Left lung (tissue), 10 donors: ENCODE data around the gene HSPH1. TPM values are rescaled to one million over a fixed set of nuclear protein-coding genes. Genes with fewer than 3 reads are reported as not detected.

ENCODE experiments used
- ATAC-seq: fragments of 200-7000 bp; cut with Tn5 transposase; one replicate; pipeline ENCODE4 v1.9.1; 2020; ENCODE audit warnings: moderate library complexity
- DNase-seq, 4 donors: peaks; one replicate each; pipeline ENCODE4 v3.0.0-alpha.2; 2013 to 2020
- H3K27ac ChIP-seq, 2 donors: fragments of 200-600 bp; sonication (generic) in 1 of 2; one replicate each; pipeline versions ENCODE4 v1.5.0 to v1.8.0; 2020 to 2021
- H3K27me3 ChIP-seq, 2 donors: fragments of 200-600 bp; sonication (generic) in 1 of 2; one replicate each; pipeline versions ENCODE4 v1.5.0 to v1.8.0; 2020 to 2021
- H3K36me3 ChIP-seq, 2 donors: fragments of 200-600 bp; sonication (generic) in 1 of 2; one replicate each; pipeline versions ENCODE4 v1.5.0 to v1.8.0; 2020 to 2021
- H3K4me1 ChIP-seq, 2 donors: fragments of 200-600 bp; one replicate each; pipeline ENCODE4 v1.8.0; 2021
- H3K4me3 ChIP-seq, 2 donors: fragments of 200-600 bp; sonication (generic) in 1 of 2; one replicate each; pipeline versions ENCODE4 v1.5.0 to v1.8.0; 2020 to 2021; ENCODE audit warnings: mild to moderate bottlenecking in 1 of 2
- H3K9me3 ChIP-seq, 2 donors: fragments of 200-600 bp; sonication (generic) in 1 of 2; one replicate each; pipeline versions ENCODE4 v1.5.0 to v1.8.0; 2020 to 2021
- CTCF ChIP-seq, 2 donors: fragments of 200-600 bp; sonication (generic) in 1 of 2; IDR thresholded peaks; one replicate each; pipeline versions ENCODE4 v1.5.0 to v1.8.0; 2021; ENCODE audit warnings: antibody characterized with exemption in 2 of 2
- intact Hi-C, 2 donors: fragments of 100-400 bp; cut with DNase I; formaldehyde crosslinking; loops; one replicate each; pipeline versions ENCODE4 v1.11.2 to v1.14.2; 2022
- polyA plus RNA-seq, 6 donors: library from polyadenylated mRNA; unstranded; fragments of 120-200 nt; gene quantifications; one replicate each; pipeline ENCODE4 v1.2.1, GENCODE V29; 2013; ENCODE audit not compliant: insufficient read length in 6 of 6
- total RNA-seq, 2 donors: library from RNA; stranded (reverse); fragmentation: NEBNext Ultra II Directional; extraction: Animal tissue kit (Norgen Biotek cat#: 25700); gene quantifications; one replicate each; pipeline ENCODE4 v1.2.1, GENCODE V29; 2021
- donor health status: DM: no; HTN: yes; CAD: no.
- donor health status: DM: no; HTN: no; CAD: no.

The HSPH1 gene
- total and polyA plus RNA-seq, 8 donors: 72.9 to 124 (median 93.5) TPM

GRCh38 chr13:31110617-31111016, 51.1 kb downstream of the HSPH1 start:
- no peak for TF ChIP-seq CTCF (IDR thresholded peaks at IDR 0.05)
- no peaks in the 10 kb centered on the region for H3K36me3 ChIP-seq
- H3K4me3 ChIP-seq: no peak overlapping the region
- intact Hi-C loops: no loop called here
- no peak for ATAC-seq
- H3K27ac ChIP-seq: no peak overlapping the region
- no peak for DNase-seq
- no peaks in the 10 kb centered on the region for H3K4me1 ChIP-seq
- H3K27me3 ChIP-seq: no peaks in the 10 kb centered on the region
- H3K9me3 ChIP-seq: no peaks in the 10 kb centered on the region

GRCh38 chr13:31110169-31110568, 51.5 kb downstream of the HSPH1 start:
- H3K36me3 ChIP-seq: no peaks in the 10 kb centered on the region
- DNase-seq (no peak), ATAC-seq (no peak)
- no peak overlapping the region for H3K4me3 ChIP-seq
- no peak for TF ChIP-seq CTCF (IDR thresholded peaks at IDR 0.05)
- no peaks in the 10 kb centered on the region for H3K9me3 ChIP-seq
- H3K27me3 ChIP-seq: no peaks in the 10 kb centered on the region
- intact Hi-C loops: no loop called here
- no peak overlapping the region for H3K27ac ChIP-seq
- H3K4me1 ChIP-seq: no peaks in the 10 kb centered on the region

GRCh38 chr13:31107109-31107508, 54.6 kb downstream of the HSPH1 start:
- H3K36me3 ChIP-seq: no peaks in the 10 kb centered on the region
- intact Hi-C loops: no loop called here
- no peak overlapping the region for H3K4me3 ChIP-seq
- DNase-seq: no peak
- no peaks in the 10 kb centered on the region for H3K9me3 ChIP-seq
- no peaks in the 10 kb centered on the region for H3K4me1 ChIP-seq
- TF ChIP-seq CTCF (IDR thresholded peaks at IDR 0.05): no peak
- H3K27ac ChIP-seq: no peak overlapping the region
- H3K27me3 ChIP-seq: no peaks in the 10 kb centered on the region
- no peak for ATAC-seq

- DNase-seq: no peak
- Histone ChIP-seq H3K9me3 (no peaks in the 10 kb centered on the region), H3K27ac (no peak overlapping the region), H3K4me3 (no peak overlapping the region), H3K36me3 (no peaks in the 10 kb centered on the region), H3K27me3 (peaks cover 0 to under 1% of the 10 kb centered on the region in 2 donors), H3K4me1 (no peaks in the 10 kb centered on the region)
- intact Hi-C loops: no loop called here
- no peak for TF ChIP-seq CTCF (IDR thresholded peaks at IDR 0.05)
- no peak for ATAC-seq
Measured at GRCh38 chr13:31105856-31106255, 55.8 kb downstream of the HSPH1 start.

- H3K36me3 ChIP-seq: no peaks in the 10 kb centered on the region
- peaks cover 0 to 7% of the 10 kb centered on the region in 2 donors for H3K27me3 ChIP-seq
- no peak overlapping the region for H3K27ac ChIP-seq
- peak in 1 of 4 donors; percentile 30 for DNase-seq
- intact Hi-C loops: no loop called here
- ATAC-seq: peak; percentile 88
- no peaks in the 10 kb centered on the region for H3K4me1 ChIP-seq
- H3K4me3 ChIP-seq: no peak overlapping the region
- no peak for TF ChIP-seq CTCF (IDR thresholded peaks at IDR 0.05)
- H3K9me3 ChIP-seq: no peaks in the 10 kb centered on the region
Measured at GRCh38 chr13:31105020-31105795, 56.5 kb downstream of the HSPH1 start.
